ENCODE results near the gene HADH.
"Not testable (repeated sequence)": the region's sequence is repeated elsewhere in the genome, so short reads cannot be mapped to it uniquely, and the experiment has no call there.

DNA sequence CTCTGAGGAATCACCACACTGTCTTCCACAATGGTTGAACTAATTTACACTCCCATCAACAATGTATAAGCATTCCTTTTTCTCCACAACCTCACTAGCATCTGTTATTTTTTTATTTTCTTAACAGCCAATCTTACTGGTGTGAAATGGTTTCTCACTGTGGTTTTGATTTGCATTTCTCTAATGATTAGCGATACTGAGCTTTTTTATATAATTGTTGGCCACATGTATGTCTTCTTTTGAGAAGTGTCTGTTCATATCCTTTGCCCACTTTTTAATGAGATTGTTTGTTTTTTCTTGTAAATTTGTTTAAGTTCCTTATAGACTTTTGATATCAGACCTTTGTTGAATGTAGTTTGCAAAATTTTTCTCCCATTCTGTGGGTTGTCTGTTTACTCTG lies 21.8 kb upstream of the HADH start:
- TF ChIP-seq, protein P1, sequence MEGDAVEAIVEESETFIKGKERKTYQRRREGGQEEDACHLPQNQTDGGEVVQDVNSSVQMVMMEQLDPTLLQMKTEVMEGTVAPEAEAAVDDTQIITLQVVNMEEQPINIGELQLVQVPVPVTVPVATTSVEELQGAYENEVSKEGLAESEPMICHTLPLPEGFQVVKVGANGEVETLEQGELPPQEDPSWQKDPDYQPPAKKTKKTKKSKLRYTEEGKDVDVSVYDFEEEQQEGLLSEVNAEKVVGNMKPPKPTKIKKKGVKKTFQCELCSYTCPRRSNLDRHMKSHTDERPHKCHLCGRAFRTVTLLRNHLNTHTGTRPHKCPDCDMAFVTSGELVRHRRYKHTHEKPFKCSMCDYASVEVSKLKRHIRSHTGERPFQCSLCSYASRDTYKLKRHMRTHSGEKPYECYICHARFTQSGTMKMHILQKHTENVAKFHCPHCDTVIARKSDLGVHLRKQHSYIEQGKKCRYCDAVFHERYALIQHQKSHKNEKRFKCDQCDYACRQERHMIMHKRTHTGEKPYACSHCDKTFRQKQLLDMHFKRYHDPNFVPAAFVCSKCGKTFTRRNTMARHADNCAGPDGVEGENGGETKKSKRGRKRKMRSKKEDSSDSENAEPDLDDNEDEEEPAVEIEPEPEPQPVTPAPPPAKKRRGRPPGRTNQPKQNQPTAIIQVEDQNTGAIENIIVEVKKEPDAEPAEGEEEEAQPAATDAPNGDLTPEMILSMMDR (IDR thresholded peaks at IDR 0.05) = not testable (repeated sequence)
- not testable (repeated sequence) for TF ChIP-seq POLR2A (IDR thresholded peaks at IDR 0.05)

Data from esophagus squamous epithelium (tissue), 4 donors.